ENCODE data around the gene AFF1.
"Not testable (repeated sequence)": the region's sequence is repeated elsewhere in the genome, so short reads cannot be mapped to it uniquely, and the experiment has no call there.

Gene AFF1

DNA sequence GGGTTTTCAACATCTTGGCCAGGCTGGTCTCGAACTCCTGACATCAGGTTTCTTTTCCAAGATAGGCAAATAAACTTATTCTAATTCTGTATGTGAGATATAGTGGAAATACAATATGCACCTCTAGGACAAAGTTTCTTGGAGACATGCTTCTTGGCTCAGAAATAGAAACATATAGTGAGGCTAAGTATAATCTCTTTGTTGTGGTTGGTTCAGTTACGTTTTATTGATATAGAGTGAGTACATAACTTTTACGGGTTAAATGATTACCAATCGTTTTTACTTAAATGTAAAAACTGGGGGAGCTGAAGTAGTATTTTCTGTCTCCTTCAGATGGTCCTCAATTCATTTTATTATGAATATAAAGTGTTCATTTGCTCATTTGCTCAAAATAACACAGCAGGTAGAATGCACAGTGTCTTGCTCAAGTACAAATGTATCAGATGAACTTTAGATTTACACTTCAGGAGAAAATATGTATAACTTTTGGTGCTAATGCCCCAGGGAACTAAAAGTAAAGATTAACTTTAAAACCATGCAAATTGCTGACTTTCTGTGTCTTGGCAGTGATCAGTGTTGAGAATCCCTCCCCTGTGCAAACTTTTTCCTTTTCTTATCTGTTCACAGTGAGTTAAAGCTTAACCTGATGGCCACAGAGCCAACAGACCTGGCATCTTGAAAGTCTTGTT is 77.6 kb downstream of the AFF1 start:
- no peak for DNase-seq (ENCODE audit: low read depth, low spot score)

DNA sequence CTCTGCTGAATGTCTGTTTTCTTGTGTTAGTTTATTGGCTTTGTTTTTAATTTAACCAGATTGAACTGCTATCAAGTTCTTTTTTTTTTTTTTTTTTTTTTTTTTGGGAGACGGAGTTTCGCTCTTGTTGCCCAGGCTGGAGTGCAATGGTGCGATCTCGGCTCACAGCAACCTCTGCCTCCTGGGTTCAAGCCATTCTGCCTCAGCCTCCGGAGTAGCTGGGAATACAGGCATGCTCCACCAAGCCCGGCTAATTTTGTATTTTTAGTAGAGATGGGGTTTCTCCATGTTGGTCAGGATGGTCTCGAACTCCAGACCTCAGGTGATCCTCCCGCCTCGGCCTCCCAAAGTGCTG is 78.1 kb downstream of the AFF1 start:
- DNase-seq (ENCODE audit: low read depth, low spot score), result not testable (repeated sequence)

DNA sequence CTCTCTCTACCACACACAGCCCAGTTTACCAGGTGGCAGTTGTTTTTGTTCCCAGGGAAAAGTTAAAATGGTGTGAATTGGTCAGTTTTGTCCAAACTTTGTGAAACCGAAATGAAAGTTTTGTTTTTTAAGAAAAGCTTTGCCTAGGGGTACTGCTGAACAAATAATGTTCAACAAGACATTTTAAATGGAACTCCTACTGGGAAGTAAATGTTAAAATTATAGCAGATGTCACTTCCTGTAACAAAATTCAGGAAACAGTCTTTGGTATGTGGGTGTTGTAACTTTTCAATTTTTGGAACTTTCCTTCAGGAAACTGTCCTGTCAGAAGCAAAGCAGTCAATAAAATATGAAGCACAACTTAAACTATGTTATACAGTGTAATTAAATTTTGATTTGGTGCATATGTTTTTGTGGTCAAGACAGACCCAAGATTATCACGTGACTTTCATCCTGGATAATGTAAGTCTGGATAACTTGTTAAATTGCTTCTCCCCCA is 79.5 kb downstream of the AFF1 start:
- DNase-seq (ENCODE audit: low read depth, low spot score), result no peak

DNA sequence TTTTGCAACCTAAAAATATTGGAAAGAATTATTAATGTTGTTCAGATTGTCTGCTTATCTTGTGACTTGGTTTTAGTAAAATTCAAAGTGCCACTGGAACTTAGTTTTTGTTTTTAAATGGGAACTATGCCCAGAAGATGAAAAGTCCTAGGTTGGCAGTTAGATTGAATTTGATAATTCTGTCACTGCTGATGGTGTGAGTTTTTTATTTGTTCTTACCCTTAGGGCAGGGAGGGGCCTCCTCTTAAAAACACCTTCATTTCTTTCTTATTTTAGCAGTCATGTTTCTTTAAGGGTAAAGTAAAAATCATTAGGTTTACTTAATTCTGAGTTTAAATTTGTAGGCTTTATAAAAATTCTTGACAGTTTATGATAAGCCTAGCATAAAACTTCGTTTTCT is 80.6 kb downstream of the AFF1 start:
- DNase-seq (ENCODE audit: low read depth, low spot score), result no peak

DNA sequence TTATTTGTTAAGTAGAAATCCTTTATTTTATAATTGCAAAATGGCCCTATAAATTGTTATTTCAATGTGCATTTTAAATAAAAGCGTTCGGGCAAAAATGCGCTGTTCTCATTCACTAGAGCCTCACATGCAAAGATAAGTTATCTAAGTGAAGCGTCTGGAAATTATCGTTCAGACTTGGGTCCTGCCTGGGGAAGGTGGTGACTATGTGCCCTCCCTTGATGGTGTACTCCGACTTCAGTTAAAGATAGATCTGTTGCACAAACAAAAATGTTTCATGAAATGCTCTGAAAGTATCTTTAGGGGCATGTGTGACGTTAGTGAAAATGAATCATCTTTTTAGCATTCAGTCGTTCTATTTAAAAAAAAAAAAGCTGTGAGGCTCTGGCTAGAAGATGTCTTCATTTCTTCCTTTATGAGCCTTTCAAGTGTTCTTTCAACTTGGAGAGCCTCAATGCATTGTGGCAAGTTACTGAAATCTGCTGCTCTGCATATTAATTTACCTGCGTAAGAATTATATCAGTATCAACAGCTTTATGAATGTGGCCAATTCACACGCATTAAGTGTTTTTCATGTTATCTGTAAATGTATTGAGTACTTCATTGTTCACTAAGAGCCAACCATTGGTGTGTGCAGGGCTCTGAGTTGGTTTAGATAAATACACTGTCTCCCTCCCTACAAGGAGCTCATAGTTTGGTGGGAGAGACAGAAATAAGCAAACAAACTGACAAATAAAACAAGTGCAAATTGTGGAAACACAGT is 83.0 kb downstream of the AFF1 start:
- no peak for DNase-seq (ENCODE audit: low read depth, low spot score)

DNA sequence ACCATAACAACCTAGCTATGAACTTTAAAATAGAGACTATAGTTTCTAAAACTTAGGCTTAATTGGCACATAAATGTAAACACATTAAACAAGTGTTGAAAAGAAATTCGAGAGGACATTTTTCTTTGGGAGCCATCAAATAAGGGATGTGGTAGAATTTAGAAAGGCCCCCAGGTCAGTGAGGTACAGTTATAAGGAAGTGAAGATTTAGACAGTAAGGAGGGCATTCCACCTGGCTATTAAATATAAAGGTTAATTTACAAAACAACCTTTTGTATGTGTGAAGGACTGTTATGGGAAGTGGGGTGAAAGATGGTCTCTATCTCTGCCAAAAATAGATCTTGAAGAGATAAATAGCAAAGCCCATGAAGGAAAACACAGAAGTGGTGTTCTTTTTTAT is 83.9 kb downstream of the AFF1 start:
- no peak for DNase-seq (ENCODE audit: low read depth, low spot score)

DNA sequence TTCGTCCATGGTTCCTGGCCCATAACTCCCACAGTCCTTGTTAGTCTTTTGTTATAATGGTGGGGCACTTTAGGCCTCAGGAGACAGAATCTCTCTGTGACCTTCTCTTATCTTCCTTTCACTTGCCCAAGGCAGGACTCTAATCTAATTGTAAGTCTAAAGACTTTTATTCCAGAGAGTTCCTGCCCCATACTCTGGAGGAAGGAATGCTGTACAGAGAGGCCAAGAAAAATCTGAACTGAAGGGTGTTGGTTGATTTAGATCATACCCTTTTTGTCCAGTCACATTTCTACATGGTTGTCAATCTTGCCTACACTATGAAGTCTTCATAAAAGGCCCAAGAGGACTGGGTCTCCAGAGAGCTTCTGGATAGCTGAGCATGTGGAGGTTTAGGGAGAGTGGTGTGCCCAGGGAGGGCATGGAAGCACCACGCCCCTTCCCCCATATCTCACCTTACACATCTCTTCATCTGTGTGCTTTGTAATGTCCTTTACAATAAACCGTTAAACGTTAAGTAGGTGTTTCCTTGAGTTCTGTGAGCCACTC is 84.5 kb downstream of the AFF1 start:
- DNase-seq (ENCODE audit: low read depth, low spot score), result no peak

DNA sequence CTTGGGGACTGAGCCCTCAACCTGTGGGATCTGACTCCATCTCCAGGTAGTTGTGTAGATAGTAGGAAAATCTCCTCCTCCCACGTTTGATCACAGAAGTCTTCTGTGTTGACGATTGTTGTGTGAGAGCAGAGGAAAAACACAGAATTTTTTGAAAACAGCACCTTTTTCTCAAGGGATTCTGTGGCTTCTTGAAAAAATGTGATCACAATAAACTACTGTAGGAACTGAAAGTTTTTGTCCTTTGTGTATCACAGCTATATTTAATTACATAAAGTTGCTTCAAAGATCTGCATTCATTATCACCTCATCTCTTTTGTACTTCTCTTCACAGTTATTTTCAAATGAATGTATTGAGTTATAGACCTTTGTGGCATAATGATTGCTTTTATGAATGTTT is 85.1 kb downstream of the AFF1 start:
- no peak for DNase-seq (ENCODE audit: low read depth, low spot score)

DNA sequence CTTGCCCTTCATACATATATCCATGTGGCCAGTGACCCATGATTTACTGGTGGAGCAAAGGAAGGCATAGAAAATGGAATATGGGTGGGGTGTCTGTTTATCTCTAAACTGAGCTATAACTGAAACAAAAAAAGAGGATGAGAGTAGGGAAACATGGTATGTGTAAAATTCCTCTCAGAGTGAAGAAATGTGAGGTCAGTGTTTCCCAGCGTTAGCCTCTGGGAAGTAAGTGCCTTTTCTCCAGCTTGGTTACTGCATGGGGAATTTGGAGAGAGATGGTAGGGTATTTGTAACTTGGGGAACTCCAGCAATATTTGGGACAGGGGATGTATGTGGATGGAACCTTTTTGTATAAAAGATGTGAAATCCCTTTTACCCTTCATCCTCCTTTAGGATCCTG is 89.4 kb downstream of the AFF1 start:
- no peak for DNase-seq (ENCODE audit: low read depth, low spot score)

DNA sequence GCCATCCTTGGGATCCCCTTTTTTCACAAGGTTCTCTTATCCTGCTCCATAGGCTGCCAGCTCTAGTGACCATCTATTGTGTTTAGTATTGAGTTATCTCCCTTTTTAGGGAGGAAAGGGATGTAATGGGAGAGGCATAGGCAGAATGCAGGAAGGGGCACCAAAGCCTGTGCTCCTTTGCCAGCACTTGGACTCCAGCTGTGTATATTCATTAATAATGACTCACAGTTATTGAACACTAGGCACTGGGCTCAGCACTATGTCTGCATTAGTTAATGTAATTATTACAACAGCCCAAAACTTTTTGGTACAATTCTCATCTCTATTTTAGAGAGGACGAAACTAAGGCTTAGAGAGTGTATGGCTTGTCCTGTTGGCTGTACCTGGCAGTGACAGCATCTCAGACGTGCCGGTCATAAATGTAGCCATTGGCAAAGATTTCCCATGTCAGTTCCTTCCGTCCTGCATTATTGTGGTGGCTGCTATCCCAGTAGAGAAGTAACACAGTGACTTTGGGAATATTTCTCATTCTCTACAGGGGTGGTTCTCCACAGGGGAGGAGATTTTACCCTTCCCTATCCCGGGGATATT is 90.3 kb downstream of the AFF1 start:
- DNase-seq (ENCODE audit: low read depth, low spot score), result no peak

DNA sequence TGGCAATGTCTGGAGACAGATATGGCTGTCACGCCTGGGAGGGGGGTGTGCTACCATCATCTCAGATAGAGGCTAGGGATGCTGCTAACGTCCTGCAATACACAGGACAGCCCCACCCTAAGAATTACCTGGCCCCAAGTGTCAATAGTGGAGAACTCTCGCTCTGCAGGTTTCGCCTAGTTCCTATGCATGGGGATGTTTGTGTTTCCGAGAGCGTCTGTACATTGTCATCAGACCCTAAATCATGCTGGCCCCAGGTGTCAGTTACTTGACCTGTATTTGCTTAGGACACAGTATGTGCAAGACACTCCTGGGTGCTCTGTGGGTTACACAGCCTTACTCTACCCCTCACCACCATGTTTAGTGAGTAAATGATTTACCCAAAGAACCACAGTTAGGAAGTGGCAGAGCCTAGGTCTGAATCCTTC is 90.8 kb downstream of the AFF1 start:
- DNase-seq (ENCODE audit: low read depth, low spot score), result no peak

DNA sequence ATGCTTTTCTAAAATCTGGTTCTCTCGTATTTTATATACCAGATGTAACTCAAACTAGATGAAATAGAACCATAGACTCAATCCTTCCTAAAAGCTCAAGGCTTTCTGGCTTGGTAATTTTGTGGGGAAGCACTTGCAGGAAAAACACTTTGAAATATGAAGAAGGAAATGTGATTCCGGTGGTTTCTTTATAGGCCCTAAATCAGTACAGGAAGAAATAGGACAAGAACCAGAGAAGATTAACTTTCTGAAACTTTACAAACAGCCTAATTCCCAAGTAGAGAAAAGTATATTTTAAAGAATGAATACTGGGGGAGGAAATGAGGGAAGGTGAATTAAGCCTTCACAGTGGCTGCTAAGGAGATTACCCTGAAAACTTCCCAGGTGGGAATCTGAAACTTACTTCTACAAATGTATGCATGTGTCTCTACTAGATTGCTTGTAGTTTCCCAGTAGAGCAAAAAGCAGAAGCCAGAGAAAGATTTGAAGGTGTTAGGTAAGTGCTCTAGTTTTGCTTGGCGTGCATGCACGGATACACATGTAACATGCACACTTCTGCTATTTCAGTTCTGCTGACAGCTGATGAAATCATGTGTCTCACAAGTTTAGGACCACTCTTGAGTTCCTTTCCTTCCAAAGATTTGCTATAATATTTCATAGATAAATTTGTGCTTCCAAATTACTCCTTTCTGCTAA is 92.1 kb downstream of the AFF1 start:
- DNase-seq (ENCODE audit: low read depth, low spot score), result no peak

DNA sequence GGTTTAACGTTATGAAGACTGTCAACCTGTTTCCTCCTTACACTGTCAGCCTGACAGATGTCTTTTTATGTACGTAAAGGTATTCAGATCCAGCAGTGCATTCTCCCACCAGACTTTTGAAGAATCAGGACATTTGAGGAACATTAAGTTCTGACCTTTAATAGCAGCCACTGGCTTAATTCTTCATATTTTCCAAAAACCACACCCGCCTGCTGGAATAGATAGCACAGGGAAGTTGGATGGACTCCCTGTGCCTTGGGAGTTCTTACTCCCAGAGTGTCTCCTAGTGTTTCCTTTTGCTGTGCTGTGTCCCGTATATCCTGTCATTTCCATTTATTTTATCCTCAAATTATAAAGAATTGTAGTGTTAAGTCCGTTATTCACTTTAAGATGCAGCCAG is 94.5 kb downstream of the AFF1 start:
- DNase-seq (ENCODE audit: low read depth, low spot score), result no peak

DNA sequence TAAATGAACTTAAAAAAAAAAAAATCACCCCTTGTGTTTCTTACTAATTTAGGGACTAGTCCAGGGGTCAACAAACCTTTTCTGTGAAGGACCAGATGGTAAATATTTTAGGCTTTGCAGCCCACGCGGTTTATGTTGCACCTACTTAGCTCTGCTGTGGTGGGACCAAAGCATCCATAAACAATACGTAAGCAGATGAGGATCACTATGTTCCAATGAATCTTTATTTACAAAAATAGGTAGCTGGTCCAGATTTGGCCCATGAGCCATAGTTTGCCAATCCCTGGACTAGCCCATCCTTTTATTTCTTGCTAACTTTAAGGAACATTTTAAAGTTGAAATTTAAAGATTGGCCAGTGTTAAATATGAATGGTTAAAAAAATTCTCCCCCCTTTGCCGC is 95.3 kb downstream of the AFF1 start:
- DNase-seq (ENCODE audit: low read depth, low spot score), result no peak

DNA sequence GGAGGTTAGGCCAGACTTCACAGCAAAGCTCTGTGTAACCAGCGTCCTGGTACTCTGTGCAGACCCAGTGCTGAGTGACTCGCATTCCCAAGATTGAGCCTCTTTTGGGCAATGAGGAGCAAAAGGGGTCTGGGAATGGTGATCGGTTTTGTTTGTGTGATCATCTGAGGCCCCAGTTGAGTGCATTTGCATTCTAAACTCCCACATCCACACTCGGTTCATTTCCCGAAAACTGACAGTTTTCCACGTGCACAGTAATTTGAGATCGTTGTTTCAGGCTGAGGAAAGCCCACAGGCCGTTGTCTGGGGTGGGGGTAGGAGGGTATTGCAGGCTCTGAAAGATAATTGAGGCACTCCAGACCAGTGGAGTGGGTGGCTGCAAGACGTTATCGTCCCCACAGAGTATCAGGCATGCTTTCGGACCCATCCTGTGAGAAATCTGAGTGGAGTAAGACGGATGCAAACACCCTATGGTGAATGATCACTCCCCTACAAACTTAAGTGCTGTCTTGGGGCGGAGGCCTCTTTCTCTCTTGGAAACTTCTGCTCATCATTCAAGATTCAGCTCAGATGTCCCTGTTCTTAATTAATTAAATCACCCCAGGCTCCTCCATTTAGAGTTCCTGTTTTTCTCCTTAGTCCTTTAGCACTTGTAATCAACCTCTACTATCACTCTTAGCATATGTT is 96.1 kb downstream of the AFF1 start:
- DNase-seq (ENCODE audit: low read depth, low spot score), result no peak

DNA sequence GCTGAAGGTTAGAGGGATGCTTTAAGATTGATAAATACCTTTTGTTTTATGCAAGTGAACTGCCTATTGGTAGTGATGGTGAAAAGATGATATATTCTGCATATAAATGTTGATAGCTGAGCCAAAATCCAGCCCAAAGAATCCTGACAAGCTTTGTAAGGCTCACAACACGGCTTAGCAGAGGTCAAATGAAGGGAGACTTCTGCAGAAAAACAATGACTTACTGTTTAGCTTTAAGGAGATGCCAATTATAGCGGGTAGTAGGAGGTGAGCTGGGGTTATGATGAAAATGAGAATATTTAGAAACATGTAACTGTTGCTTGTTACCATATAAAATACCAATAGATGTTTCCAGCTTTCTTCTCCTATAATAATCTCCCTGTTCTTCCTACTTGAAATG is 97.1 kb downstream of the AFF1 start:
- DNase-seq (ENCODE audit: low read depth, low spot score), result no peak

DNA sequence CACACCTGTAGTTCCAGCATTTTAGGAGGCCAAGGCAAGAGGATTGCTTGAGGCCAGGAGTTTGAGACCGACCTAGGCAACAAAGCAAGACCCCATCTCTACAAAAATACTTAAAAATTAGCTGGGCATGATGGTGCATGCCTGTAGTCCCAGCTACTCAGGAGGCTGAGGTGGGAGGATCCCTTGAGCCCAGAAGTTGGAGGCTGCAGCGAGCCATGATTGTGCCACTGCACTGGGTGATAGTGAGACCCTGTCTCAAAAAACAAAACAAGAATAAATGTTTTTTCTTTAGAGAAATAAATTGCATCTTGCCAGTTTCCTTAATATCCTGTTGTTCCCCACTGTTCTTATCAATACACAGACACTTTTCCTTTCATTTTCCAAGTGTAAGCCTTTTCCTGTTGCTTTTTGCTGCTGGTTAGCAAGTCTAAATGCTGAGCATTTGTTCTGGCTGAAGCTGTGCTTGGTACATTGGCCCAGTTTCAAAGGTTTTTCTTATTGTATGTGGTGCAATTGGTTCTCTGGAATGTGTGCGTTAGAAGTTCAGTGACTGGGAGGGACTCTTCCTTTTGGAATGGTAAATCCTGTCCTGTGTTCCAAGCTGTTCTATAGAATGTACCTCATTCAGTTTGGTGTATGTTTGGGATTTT is 98.2 kb downstream of the AFF1 start:
- no peak for DNase-seq (ENCODE audit: low read depth, low spot score)

DNA sequence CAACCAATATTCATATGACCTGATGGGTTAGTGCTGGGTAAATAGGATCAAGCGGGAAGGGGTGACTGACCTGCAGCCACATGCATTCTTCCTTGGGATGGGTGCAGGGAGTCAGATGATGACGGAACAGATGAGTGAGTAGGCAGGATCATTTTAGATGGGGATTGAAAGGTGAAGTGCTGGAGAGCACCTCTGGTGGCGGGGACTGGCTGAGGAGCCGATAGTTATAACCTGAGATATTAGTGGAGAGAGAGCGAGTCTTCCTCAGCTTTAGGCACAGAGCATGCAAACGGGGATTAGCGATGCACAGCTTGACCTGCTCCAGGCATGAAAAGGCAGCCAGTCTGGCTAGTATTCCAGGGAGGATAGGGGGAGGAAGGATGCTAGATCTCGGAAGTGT is 99.1 kb downstream of the AFF1 start:
- DNase-seq (ENCODE audit: low read depth, low spot score), result no peak

DNA sequence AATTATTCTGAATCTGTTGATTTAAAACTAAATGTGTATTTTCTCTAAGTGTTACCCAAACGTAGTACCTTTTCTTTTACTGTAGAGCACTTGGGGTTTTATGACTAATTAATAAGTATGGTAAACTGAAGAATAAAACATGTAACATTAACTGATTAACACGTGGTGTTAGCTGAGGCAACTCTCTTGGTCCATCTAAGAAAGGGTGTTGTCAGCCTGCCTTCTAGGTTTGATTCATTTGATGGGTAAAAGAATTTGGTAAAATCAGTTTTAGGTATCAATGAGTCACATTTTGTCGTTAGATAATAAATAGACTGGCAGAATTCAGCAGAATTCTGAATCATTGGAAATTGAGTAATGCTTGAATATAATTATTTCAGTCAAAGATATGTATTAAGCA is 99.7 kb downstream of the AFF1 start:
- no peak for DNase-seq (ENCODE audit: low read depth, low spot score)

DNA sequence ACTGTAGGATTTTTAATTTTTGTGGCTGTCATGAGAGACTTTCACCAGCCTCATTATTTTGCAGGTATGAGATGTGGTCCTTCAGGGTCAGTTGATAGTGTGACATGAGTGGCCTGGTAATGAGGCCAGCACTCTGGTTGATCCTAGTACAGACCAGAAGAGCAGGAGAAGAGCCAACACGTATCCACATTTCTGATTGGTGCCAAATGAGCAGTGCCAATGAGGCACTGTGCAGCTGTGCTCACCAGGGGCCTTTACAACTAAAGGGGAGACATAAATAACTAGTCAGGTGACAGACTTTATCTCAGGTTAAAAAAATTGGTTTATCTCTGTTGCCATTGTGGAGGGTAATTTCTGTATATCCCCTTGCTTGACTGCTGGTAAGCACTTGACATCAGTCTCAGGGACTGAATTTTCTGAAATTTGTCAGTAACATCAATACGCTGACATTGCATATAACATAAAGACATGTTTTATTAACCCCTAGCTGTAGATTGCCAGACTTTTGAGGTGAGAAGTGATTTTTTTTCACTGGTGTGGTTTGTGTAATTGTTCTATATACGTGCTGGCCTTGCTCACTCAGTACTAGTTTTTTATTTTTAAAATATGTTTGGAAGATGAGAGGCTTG is 101.2 kb downstream of the AFF1 start:
- DNase-seq (ENCODE audit: low read depth, low spot score), result no peak

DNA sequence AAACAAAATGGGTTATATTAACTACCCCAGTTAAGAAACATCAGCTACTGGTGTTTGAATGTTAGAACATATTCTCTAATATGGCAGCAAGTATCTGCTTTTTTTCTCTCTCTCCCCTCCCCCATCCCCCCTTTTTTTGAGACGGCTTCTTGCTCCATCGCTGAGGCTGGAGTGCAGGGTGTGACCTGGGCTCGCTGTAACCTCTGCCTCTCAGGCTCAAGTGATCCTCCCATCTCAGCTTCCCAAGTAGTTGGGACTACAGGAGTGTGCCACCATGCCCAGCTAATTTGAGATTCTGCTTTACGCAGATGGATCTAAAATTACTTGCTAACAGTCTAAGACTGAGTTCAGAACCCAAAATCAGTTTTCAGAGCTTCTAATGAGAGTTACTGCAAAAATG is 101.9 kb downstream of the AFF1 start:
- DNase-seq (ENCODE audit: low read depth, low spot score), result no peak
